Heart right ventricle (tissue), 16 donors: ENCODE results near the gene KIF4A. TPM values are rescaled to one million over a fixed set of nuclear protein-coding genes. Genes with fewer than 3 reads are reported as not detected.

ENCODE experiments used
- ATAC-seq, 8 donors: fragments of 200-7000 bp; cut with Tn5 transposase; one replicate each; pipeline ENCODE4 v1.9.1; 2020; ENCODE audit warnings: mild to moderate bottlenecking in 8 of 8, moderate library complexity in 8 of 8, moderate number of reproducible peaks in 1 of 8
- DNase-seq, 2 donors: peaks; one replicate each; pipeline ENCODE4 v3.0.0-alpha.2; 2020
- H3K27ac ChIP-seq, 10 donors: fragments of 200-600 bp; sonication (generic) in 2 of 10; one replicate each; pipeline versions ENCODE4 v1.5.0 to v1.8.0; 2020 to 2022; ENCODE audit warnings: mild to moderate bottlenecking in 3 of 10
- H3K27me3 ChIP-seq, 7 donors: fragments of 200-600 bp; one replicate each; pipeline ENCODE4 v1.8.0; 2021 to 2022; ENCODE audit warnings: mild to moderate bottlenecking in 2 of 7
- H3K36me3 ChIP-seq, 9 donors: fragments of 200-600 bp; sonication (generic) in 1 of 9; one replicate each; pipeline versions ENCODE4 v1.5.0 to v1.8.0; 2020 to 2022; ENCODE audit warnings: mild to moderate bottlenecking in 2 of 9
- H3K4me1 ChIP-seq, 9 donors: fragments of 200-600 bp; sonication (generic) in 1 of 9; one replicate each; pipeline versions ENCODE4 v1.5.0 to v1.8.0; 2020 to 2022; ENCODE audit warnings: mild to moderate bottlenecking in 4 of 9
- H3K4me3 ChIP-seq, 10 donors: fragments of 200-600 bp; sonication (generic) in 2 of 10; one replicate each; pipeline versions ENCODE4 v1.5.0 to v1.8.0; 2020 to 2022; ENCODE audit warnings: mild to moderate bottlenecking in 7 of 10, moderate library complexity in 2 of 10
- H3K9me3 ChIP-seq, 11 donors: fragments of 200-600 bp in 10 of 11; sonication (generic) in 2 of 11; one replicate each; pipeline versions ENCODE4 v1.5.0 to v1.8.0; 2013 to 2022; ENCODE audit warnings: mild to moderate bottlenecking in 2 of 11, control low read depth in 1 of 11, moderate library complexity in 1 of 11
- WGBS, 2 donors: extraction: QIAGEN DNeasy Blood & Tissue Kit; methylation state at CpG; one replicate each; pipeline ENCODE4 v1.1.7; 2013; ENCODE audit warnings: inconsistent platforms in 1 of 2; 5-methylcytosine and 5-hydroxymethylcytosine counted together
- intact Hi-C, 10 donors: fragments of 100-400 bp; cut with DNase I; formaldehyde crosslinking; loops; one replicate each; pipeline versions ENCODE4 v1.11.1 to v1.14.2; 2022
- polyA plus RNA-seq, 2 donors: library from polyadenylated mRNA; stranded (reverse); fragments of 200-250 nt; gene quantifications; one replicate each; pipeline ENCODE4 v1.2.3, GENCODE V29; 2013
- total RNA-seq, 10 donors: library from RNA; stranded (reverse); fragmentation: NEBNext Ultra II Directional in 3 of 10; extraction: Animal tissue kit (Norgen Biotek cat#: 25700) in 3 of 10; gene quantifications; one replicate each; pipeline versions ENCODE4 v1.2.1 to v1.2.4, GENCODE V29; 2021 to 2023
- TF ChIP-seq, protein P1 (sequence below), 9 donors: fragments of 200-600 bp; sonication (generic) in 2 of 9; IDR thresholded peaks; one replicate each; pipeline versions ENCODE4 v1.5.0 to v1.8.0; 2021 to 2022; ENCODE audit warnings: antibody characterized with exemption in 9 of 9, mild to moderate bottlenecking in 5 of 9, moderate library complexity in 1 of 9
- donor health status: Arrhythmogenic right ventricular cardiomyopathy.
- donor health status: ischemic (EF 13 %, LVEDD 7.1; RV severe dilation, severe dysfunction).
- donor health status: healthy with polysubstance abuse.
- donor health status: DM: no; HTN: yes; CAD: no.
- donor health status: DM: no; HTN: no; CAD: no.
- donor health status: ischemic (EF 25% LVEDD 6.9; RV normal size, moderate dysfunction).
- donor health status: ischemic (EF 25% LVEDD 5.7; RV mildly dilated, moderate dysfunction).
- donor health status: healthy.
- donor health status: DM: yes; HTN: yes; CAD: no.
- donor health status: Ischemic cardiomyopathy.
- donor health status: ischemic (EF 35%, LVEDD 5.7; RV mildly dilated, moderate dysfunction).
- donor health status: nonischemic (EF 11% LVEDD 7.7; RV severe dilation, severe dysfunction).
- donor health status: DM: yes; HTN: yes; CAD: no.
- donor health status: PGD.
- donor health status: ischemic (EF 29% LVEDD 5.4; RV normal size, mild dysfunction).
- donor health status: nonischemic (EF 23%, LVEDD 6.1; RV moderate dilation, normal function).

Gene KIF4A
- total and polyA plus RNA-seq, 12 donors: 0.07 to 2.8 (median 0.24) TPM; not detected in 4

DNA sequence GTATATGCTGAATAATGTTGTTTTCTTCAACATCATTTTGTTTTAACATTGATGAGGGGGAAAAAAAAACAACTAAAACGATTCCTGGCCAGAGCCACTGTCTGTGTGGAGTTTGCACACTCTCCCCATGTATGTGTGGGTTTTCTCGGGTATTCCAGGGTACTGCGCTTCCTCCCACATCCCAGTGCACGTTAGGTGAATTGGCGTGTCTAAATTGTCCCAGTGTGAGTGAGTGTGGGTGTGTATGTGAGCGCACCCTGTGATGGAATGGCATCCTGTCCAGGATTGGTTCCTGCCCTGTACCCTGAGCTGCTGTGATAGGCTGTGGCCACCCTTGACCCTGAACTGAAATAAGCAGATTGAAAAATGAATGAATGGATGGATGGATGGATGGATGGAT lies 152.3 kb downstream of the KIF4A start:
- ATAC-seq: no peak
- intact Hi-C loops: no loop called here
- TF ChIP-seq, protein P1, sequence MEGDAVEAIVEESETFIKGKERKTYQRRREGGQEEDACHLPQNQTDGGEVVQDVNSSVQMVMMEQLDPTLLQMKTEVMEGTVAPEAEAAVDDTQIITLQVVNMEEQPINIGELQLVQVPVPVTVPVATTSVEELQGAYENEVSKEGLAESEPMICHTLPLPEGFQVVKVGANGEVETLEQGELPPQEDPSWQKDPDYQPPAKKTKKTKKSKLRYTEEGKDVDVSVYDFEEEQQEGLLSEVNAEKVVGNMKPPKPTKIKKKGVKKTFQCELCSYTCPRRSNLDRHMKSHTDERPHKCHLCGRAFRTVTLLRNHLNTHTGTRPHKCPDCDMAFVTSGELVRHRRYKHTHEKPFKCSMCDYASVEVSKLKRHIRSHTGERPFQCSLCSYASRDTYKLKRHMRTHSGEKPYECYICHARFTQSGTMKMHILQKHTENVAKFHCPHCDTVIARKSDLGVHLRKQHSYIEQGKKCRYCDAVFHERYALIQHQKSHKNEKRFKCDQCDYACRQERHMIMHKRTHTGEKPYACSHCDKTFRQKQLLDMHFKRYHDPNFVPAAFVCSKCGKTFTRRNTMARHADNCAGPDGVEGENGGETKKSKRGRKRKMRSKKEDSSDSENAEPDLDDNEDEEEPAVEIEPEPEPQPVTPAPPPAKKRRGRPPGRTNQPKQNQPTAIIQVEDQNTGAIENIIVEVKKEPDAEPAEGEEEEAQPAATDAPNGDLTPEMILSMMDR (IDR thresholded peaks at IDR 0.05): no peak
- 61 to 62% methylated on average over 6 of the region's 6 CpGs for WGBS, 2 donors
- H3K36me3 ChIP-seq: no peaks in the 10 kb centered on the region
- H3K4me1 ChIP-seq: peaks cover 0 to 2% (median 0%) of the 10 kb centered on the region in 9 donors
- no peak overlapping the region for H3K27ac ChIP-seq
- no peaks in the 10 kb centered on the region for H3K9me3 ChIP-seq
- no peak overlapping the region for H3K4me3 ChIP-seq
- H3K27me3 ChIP-seq: peaks cover 0 to 89% (median 11%) of the 10 kb centered on the region in 7 donors
- no peak for DNase-seq

- Histone ChIP-seq H3K4me1 (no peaks in the 10 kb centered on the region), H3K36me3 (no peaks in the 10 kb centered on the region), H3K9me3 (no peaks in the 10 kb centered on the region), H3K27ac (no peak within 1 kb of the TSS), H3K4me3 (peak within 1 kb of the TSS in 6 of 10 donors; percentile 14 to 29 (median 23)), H3K27me3 (peaks cover 0 to 70% (median 11%) of the 10 kb centered on the region in 7 donors)
- TF ChIP-seq, protein P1 (IDR thresholded peaks at IDR 0.05): no peak
- ATAC-seq: peak in 5 of 8 donors; percentile 10 to 55 (median 43)
- no peak for DNase-seq
- intact Hi-C loops: no loop called here
- 7 to 10% methylated on average over 8 to 21 of the region's 21 CpGs for WGBS, 2 donors
Observed at GRCh38 chrX:70444326-70444945, 154.5 kb downstream of the KIF4A start, which contains the start of gene DLG3. Gene DLG3 (plus strand): TSS chrX:70444835. CDS start chrX:70445202, 367 bp downstream.

GRCh38 chrX:70444946-70445656 lies 155.2 kb downstream of the KIF4A start:
- WGBS, 2 donors: 5 to 6% methylated on average over 12 to 41 of the region's 61 CpGs
- intact Hi-C loops: no loop called here
- TF ChIP-seq, protein P1 (IDR thresholded peaks at IDR 0.05): no peak
- DNase-seq: no peak
- H3K36me3 ChIP-seq: no peaks in the 10 kb centered on the region
- ATAC-seq: peak in 1 of 8 donors; percentile 12
- H3K27ac ChIP-seq: no peak overlapping the region
- H3K27me3 ChIP-seq: peaks cover 0 to 65% (median 11%) of the 10 kb centered on the region in 7 donors
- H3K4me1 ChIP-seq: no peaks in the 10 kb centered on the region
- peak overlapping the region in 6 of 10 donors; percentile 14 to 29 (median 23) for H3K4me3 ChIP-seq
- H3K9me3 ChIP-seq: no peaks in the 10 kb centered on the region

- H3K36me3 ChIP-seq: no peaks in the 10 kb centered on the region
- no peak overlapping the region for H3K4me3 ChIP-seq
- ATAC-seq (no peak), DNase-seq (no peak)
- 79 to 80% methylated on average over 9 of the region's 9 CpGs for WGBS, 2 donors
- TF ChIP-seq, protein P1 (IDR thresholded peaks at IDR 0.05): no peak
- H3K9me3 ChIP-seq: no peaks in the 10 kb centered on the region
- H3K27me3 ChIP-seq: peaks cover 0 to 56% (median 11%) of the 10 kb centered on the region in 7 donors
- intact Hi-C loops: no loop called here
- H3K4me1 ChIP-seq: no peaks in the 10 kb centered on the region
- no peak overlapping the region for H3K27ac ChIP-seq
Observed at GRCh38 chrX:70445951-70446350, 156.0 kb downstream of the KIF4A start.
